GM23248 (cell line): ENCODE results near the gene PPP1R37.

Experiments
- EZH2 ChIP-seq: fragments of 200-600 bp; sonication (generic); IDR thresholded peaks from 2 replicates; pipeline ENCODE4 v1.6.1; 2018; ENCODE audit warnings: antibody characterized with exemption, mild to moderate bottlenecking; ENCODE audit not compliant: insufficient read depth, poor library complexity, severe bottlenecking
- EZH2phosphoT487 ChIP-seq: fragments of 200-600 bp; sonication (generic); IDR thresholded peaks from 2 replicates; pipeline ENCODE4 v1.6.1; 2018; ENCODE audit warnings: antibody characterized with exemption, moderate library complexity, mild to moderate bottlenecking, low read depth; ENCODE audit not compliant: insufficient read depth

DNA sequence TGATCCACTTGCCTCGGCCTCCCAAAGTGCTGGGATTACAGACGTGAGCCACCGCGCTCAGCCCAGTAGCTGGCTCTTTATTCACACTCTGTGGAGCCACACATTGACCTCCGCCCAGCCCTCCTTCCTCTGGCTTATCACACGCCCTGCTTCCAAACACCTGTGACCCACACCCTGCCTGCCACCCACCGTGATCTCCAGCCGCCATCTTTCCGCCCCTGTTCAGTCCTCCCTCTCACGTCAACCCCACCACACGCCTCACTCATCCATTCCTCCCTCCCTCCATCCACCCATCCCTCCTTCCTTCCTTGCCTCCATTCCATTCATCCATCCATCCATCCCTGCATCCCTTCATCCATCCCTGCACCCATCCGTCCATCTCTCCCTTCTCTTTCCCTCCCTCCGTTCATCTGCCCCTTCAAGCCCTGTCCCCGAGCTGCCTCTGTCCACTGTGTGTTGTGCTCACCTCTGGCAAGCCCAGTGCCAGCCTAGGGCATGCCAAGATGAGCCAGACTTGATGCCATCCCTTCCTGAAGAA lies 34.3 kb upstream of the PPP1R37 start:
- no peak for TF ChIP-seq EZH2
- TF ChIP-seq EZH2phosphoT487 = no peak
